Smooth muscle cell (in vitro differentiated cells): ENCODE results near the gene TUBG2. TPM values are rescaled to one million over a fixed set of nuclear protein-coding genes. Genes with fewer than 3 reads are reported as not detected.
A peak's percentile ranks its signal among the peaks of the same experiment; 100 is the strongest.

Experiments used
- DNase-seq: peaks from one replicate; lab custom pipeline; 2025; ENCODE audit not compliant: unreplicated experiment; lab: John Stamatoyannopoulos, UW
- H2AFZ ChIP-seq: fragments of 200-600 bp; sonication (generic); 2 replicates; pipeline ENCODE4 v1.6.0; 2016; ENCODE audit warnings: antibody characterized with exemption, low read depth, mild to moderate bottlenecking
- H3F3A ChIP-seq: fragments of 200-600 bp; sonication (generic); 2 replicates; pipeline ENCODE4 v1.6.0; 2017; ENCODE audit warnings: antibody characterized with exemption, low read depth
- H3K27ac ChIP-seq: fragments of 200-600 bp; sonication (generic); 2 replicates; pipeline ENCODE4 v1.5.1; 2016; ENCODE audit warnings: low read depth, mild to moderate bottlenecking
- H3K27me3 ChIP-seq: fragments of 200-600 bp; sonication (generic); 2 replicates; pipeline ENCODE4 v1.6.1; 2016; ENCODE audit warnings: low read depth, mild to moderate bottlenecking
- H3K36me3 ChIP-seq: fragments of 200-600 bp; sonication (generic); 2 replicates; pipeline ENCODE4 v1.5.1; 2016; ENCODE audit warnings: low read depth
- H3K4me1 ChIP-seq: fragments of 200-600 bp; sonication (generic); 2 replicates; pipeline ENCODE4 v1.5.1; 2016; ENCODE audit warnings: low read depth
- H3K4me2 ChIP-seq: fragments of 200-600 bp; sonication (generic); 2 replicates; pipeline ENCODE4 v1.6.0; 2016; ENCODE audit warnings: mild to moderate bottlenecking
- H3K4me3 ChIP-seq: fragments of 200-600 bp; sonication (generic); 2 replicates; pipeline ENCODE4 v1.5.1; 2016; ENCODE audit warnings: mild to moderate bottlenecking
- H3K79me2 ChIP-seq: fragments of 200-600 bp; sonication (generic); 2 replicates; pipeline ENCODE4 v1.6.0; 2016; ENCODE audit warnings: low read depth, mild to moderate bottlenecking
- H3K9ac ChIP-seq: fragments of 200-600 bp; sonication (generic); 2 replicates; pipeline ENCODE4 v1.6.0; 2016; ENCODE audit warnings: low read depth
- H3K9me3 ChIP-seq: fragments of 200-600 bp; sonication (generic); replicated peaks from 2 replicates; pipeline ENCODE4 v1.5.1; 2016; ENCODE audit warnings: low read depth
- H4K20me1 ChIP-seq: fragments of 200-600 bp; sonication (generic); 2 replicates; pipeline ENCODE4 v1.6.0; 2016; ENCODE audit warnings: low read depth
- CTCF ChIP-seq: fragments of 200-600 bp; sonication (generic); IDR thresholded peaks from 2 replicates; pipeline ENCODE4 v1.5.1; 2017; ENCODE audit warnings: borderline replicate concordance, mild to moderate bottlenecking, antibody characterized with exemption; ENCODE audit not compliant: insufficient read depth, poor library complexity, severe bottlenecking
- WGBS: methylation state at CpG from one replicate; pipeline ENCODE4 v1.1.7; 2016; ENCODE audit warnings: low lambda C conversion rate; 5-methylcytosine and 5-hydroxymethylcytosine counted together
- polyA plus RNA-seq: library from polyadenylated mRNA; unstranded; fragments of >200 nt; fragmentation: Nextera tagmentation; extraction: Ambion mirVana; gene quantifications from 2 replicates; pipeline ENCODE4 v1.2.1, GENCODE V29; 2016
- total RNA-seq: library from RNA; depleted of rRNA; stranded (reverse); fragments of >200 nt; gene quantifications from 2 replicates; pipeline ENCODE4 v1.2.3, GENCODE V29; 2014

Gene TUBG2
- total and polyA plus RNA-seq, 2 experiments from 2014 or later, result 23.1 to 42.3 TPM

DNA sequence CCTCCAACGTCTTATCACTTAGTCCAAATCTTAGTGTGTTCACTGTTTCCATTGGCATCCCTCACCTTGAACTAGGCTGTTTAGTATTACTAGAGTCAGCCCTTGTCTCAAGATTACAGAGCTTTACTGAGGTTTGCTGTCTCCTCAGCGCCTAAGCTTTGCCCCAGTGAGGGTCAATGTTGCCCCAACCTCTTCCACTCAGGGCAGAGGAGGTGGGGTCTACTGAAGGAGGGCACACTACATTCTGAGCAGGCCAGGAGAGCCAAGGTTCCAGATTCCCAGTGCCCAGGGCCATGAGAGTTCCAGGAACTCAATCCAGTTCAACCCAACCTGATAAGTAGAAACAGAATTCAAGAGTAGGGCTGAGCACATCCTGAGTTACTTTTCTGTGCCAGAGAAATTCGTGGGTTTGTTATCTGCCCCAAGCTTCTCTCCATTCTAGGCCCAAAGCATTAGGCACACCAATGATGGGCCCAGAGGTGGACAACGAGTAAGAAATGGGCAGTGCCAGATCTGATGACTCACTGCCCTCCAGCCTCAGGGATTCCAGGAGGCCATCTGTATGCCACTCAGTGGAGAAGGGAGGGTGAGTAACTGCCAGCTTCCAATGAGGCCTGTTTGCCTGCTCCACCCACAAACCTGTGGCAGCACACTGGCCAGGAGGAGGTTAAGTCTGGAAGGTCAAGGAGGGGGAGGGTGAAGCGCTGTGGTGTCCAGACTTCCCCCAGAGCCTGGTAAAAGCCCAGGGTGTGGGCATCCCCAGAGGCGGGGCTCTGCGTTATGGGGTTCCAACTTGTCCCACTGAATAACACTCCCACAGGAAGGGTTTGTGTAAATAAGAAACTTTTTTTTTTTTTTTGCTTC lies 8.2 kb downstream of the TUBG2 start:
- Histone ChIP-seq H3K4me3 (no peak overlapping the region), H3K36me3 (no peaks in the 10 kb centered on the region), H3K27ac (peak overlapping the region; percentile 61), H3K4me2 (no peak overlapping the region), H3K79me2 (no peaks in the 10 kb centered on the region), H4K20me1 (peaks cover 17% of the 10 kb centered on the region), H3K27me3 (no peaks in the 10 kb centered on the region), H3K9me3 (no peaks in the 10 kb centered on the region), H3K9ac (no peak overlapping the region), H2AFZ (no peak overlapping the region), H3F3A (peaks cover 18% of the 10 kb centered on the region), H3K4me1 (no peaks in the 10 kb centered on the region)
- no peak for DNase-seq
- no peak for TF ChIP-seq CTCF
- 55% methylated on average over 7 of the region's 7 CpGs for WGBS

DNA sequence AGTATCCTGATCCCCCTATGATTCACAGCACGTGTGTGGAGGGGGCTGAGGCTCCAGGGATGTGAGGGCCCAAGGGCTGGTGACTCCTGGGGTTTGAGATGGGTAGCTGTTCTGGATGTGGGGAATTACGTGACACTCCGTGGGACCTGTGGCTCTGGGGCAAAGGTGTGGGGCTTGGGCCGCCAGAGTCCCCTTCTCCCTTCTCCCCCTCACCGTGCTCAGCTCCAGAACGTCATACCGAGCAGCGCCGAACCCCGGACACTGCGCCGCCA lies 10.6 kb downstream of the TUBG2 start:
- Histone ChIP-seq H3K27ac (no peak overlapping the region), H2AFZ (no peak overlapping the region), H3K4me3 (no peak overlapping the region), H3K9ac (no peak overlapping the region), H3K27me3 (no peaks in the 10 kb centered on the region), H3F3A (peaks cover 18% of the 10 kb centered on the region), H3K4me2 (no peak overlapping the region), H3K9me3 (no peaks in the 10 kb centered on the region), H3K36me3 (no peaks in the 10 kb centered on the region), H3K4me1 (peaks cover 3% of the 10 kb centered on the region), H4K20me1 (peaks cover 40% of the 10 kb centered on the region), H3K79me2 (no peaks in the 10 kb centered on the region)
- 54% methylated on average over 10 of the region's 12 CpGs for WGBS
- TF ChIP-seq CTCF, result no peak
- no peak for DNase-seq

DNA sequence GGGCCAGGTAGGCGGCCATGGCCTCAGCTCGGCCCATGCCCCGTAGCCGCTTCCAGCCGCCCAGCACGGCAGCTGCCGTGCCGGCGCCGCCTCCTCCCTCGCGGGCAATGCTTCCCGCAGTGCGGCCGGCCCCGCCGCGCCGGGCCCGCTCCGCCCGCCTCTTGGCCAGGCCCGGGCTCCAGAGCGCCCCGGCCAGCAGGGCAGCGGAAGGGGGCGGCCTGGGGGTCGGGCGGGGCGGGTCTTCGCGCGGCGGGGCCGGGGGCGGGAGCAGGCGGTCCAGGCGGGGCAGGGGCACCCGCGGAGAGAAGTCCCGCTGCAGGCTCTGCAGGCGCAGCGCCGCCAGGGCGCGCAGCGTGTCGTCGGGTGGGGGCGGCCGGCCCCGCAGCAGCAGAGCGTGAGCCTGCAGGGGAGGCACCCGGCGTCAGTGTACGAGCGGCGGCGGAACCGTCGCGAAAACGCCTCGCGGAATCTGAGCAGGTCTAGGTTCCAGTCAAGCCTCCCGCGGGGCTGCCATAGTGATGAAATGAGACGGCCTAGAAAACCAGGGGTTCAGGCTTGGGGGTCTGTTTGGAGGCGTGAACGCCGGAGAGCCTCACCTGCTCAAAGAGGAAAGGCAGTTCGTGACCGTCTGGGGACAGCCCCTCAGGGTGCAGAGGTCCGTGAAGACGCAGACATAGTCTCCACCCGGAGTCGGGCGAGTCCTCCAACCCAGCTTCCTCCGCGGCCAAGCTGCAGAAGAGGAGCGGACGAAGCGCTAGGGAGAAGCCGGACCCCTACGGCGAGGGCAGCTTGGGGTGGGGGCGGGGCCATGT lies 11.1 kb downstream of the TUBG2 start:
- Histone ChIP-seq H3K27me3 (no peaks in the 10 kb centered on the region), H3F3A (peaks cover 18% of the 10 kb centered on the region), H3K9me3 (no peaks in the 10 kb centered on the region), H3K79me2 (no peaks in the 10 kb centered on the region), H3K4me1 (peaks cover 7% of the 10 kb centered on the region), H3K27ac (no peak overlapping the region), H3K4me2 (peak overlapping the region; percentile 68), H3K4me3 (peak overlapping the region; percentile 23), H2AFZ (no peak overlapping the region), H3K9ac (no peak overlapping the region), H3K36me3 (no peaks in the 10 kb centered on the region), H4K20me1 (peaks cover 45% of the 10 kb centered on the region)
- WGBS, result 23% methylated on average over 68 of the region's 87 CpGs
- DNase-seq, result no peak
- TF ChIP-seq CTCF, result no peak
